ENCODE data around the gene FBXL3. TPM values are rescaled to one million over a fixed set of nuclear protein-coding genes. Genes with fewer than 3 reads are reported as not detected.
A peak's percentile ranks its signal among the peaks of the same experiment; 100 is the strongest.
"Not testable (repeated sequence)": the region's sequence is repeated elsewhere in the genome, so short reads cannot be mapped to it uniquely, and the experiment has no call there.

The FBXL3 gene
- total and polyA plus RNA-seq, 4 donors: 39.4 to 109 (median 54.1) TPM

GRCh38 chr13:77014906-77015685 is 11.9 kb downstream of the FBXL3 start:
- no peak for DNase-seq (ENCODE audit: low read depth in 4 of 6, low spot score in 6 of 6)
- Histone ChIP-seq H3K36me3 (ENCODE audit: control insufficient read depth, insufficient read depth, low read length) (peaks cover 18% of the 10 kb centered on the region), H3K4me1 (ENCODE audit: control insufficient read depth, insufficient read depth, low read length) (no peaks in the 10 kb centered on the region), H3K27ac (ENCODE audit: low read depth, low read length) (no peak overlapping the region), H3K4me3 (ENCODE audit: low read depth, low read length) (no peak overlapping the region), H3K9me3 (ENCODE audit: control insufficient read depth, insufficient read depth, low read length) (no peaks in the 10 kb centered on the region), H3K27me3 (ENCODE audit: control insufficient read depth, insufficient read depth, low read length) (no peaks in the 10 kb centered on the region)
- WGBS (ENCODE audit: insufficient coverage): no CpG with 5 or more reads among the region's 2 CpGs

- Histone ChIP-seq H3K27me3 (ENCODE audit: control insufficient read depth, insufficient read depth, low read length) (no peaks in the 10 kb centered on the region), H3K4me1 (ENCODE audit: control insufficient read depth, insufficient read depth, low read length) (no peaks in the 10 kb centered on the region), H3K36me3 (ENCODE audit: control insufficient read depth, insufficient read depth, low read length) (peaks cover 18% of the 10 kb centered on the region), H3K27ac (ENCODE audit: low read depth, low read length) (no peak overlapping the region), H3K4me3 (ENCODE audit: low read depth, low read length) (no peak overlapping the region), H3K9me3 (ENCODE audit: control insufficient read depth, insufficient read depth, low read length) (no peaks in the 10 kb centered on the region)
- DNase-seq (ENCODE audit: low read depth in 4 of 6, low spot score in 6 of 6): no peak
- WGBS (ENCODE audit: insufficient coverage): no CpG with 5 or more reads among the region's 2 CpGs
Measured at GRCh38 chr13:77013853-77014542, 13.0 kb downstream of the FBXL3 start.

GRCh38 chr13:77009719-77010118 is 17.2 kb downstream of the FBXL3 start:
- H3K4me1 ChIP-seq (ENCODE audit: control insufficient read depth, insufficient read depth, low read length); DNase-seq (ENCODE audit: low read depth in 4 of 6, low spot score in 6 of 6); H3K27ac ChIP-seq (ENCODE audit: low read depth, low read length); H3K27me3 ChIP-seq (ENCODE audit: control insufficient read depth, insufficient read depth, low read length); H3K9me3 ChIP-seq (ENCODE audit: control insufficient read depth, insufficient read depth, low read length); H3K4me3 ChIP-seq (ENCODE audit: low read depth, low read length): not testable (repeated sequence)
- WGBS (ENCODE audit: insufficient coverage): no CpG with 5 or more reads among the region's 5 CpGs
- peaks cover 15% of the 10 kb centered on the region for H3K36me3 ChIP-seq (ENCODE audit: control insufficient read depth, insufficient read depth, low read length)

- H3K9me3 ChIP-seq (ENCODE audit: control insufficient read depth, insufficient read depth, low read length): no peaks in the 10 kb centered on the region
- no peaks in the 10 kb centered on the region for H3K4me1 ChIP-seq (ENCODE audit: control insufficient read depth, insufficient read depth, low read length)
- no peak for DNase-seq (ENCODE audit: low read depth in 4 of 6, low spot score in 6 of 6)
- no peak overlapping the region for H3K4me3 ChIP-seq (ENCODE audit: low read depth, low read length)
- no peak overlapping the region for H3K27ac ChIP-seq (ENCODE audit: low read depth, low read length)
- no peaks in the 10 kb centered on the region for H3K27me3 ChIP-seq (ENCODE audit: control insufficient read depth, insufficient read depth, low read length)
- peaks cover 15% of the 10 kb centered on the region for H3K36me3 ChIP-seq (ENCODE audit: control insufficient read depth, insufficient read depth, low read length)
- WGBS (ENCODE audit: insufficient coverage): no CpG with 5 or more reads among the region's 2 CpGs
Measured at GRCh38 chr13:77009011-77009410, 17.9 kb downstream of the FBXL3 start.

GRCh38 chr13:77008337-77008736 is 18.6 kb downstream of the FBXL3 start:
- not testable (repeated sequence) for H3K4me1 ChIP-seq (ENCODE audit: control insufficient read depth, insufficient read depth, low read length); H3K4me3 ChIP-seq (ENCODE audit: low read depth, low read length); DNase-seq (ENCODE audit: low read depth in 4 of 6, low spot score in 6 of 6); H3K9me3 ChIP-seq (ENCODE audit: control insufficient read depth, insufficient read depth, low read length); H3K27ac ChIP-seq (ENCODE audit: low read depth, low read length); H3K27me3 ChIP-seq (ENCODE audit: control insufficient read depth, insufficient read depth, low read length)
- 60% methylated on average over 1 of the region's 4 CpGs for WGBS (ENCODE audit: insufficient coverage)
- peaks cover 20% of the 10 kb centered on the region for H3K36me3 ChIP-seq (ENCODE audit: control insufficient read depth, insufficient read depth, low read length)

GRCh38 chr13:77002590-77003190 is 24.3 kb downstream of the FBXL3 start:
- H3K4me1 ChIP-seq (ENCODE audit: control insufficient read depth, insufficient read depth, low read length): no peaks in the 10 kb centered on the region
- H3K27me3 ChIP-seq (ENCODE audit: control insufficient read depth, insufficient read depth, low read length): no peaks in the 10 kb centered on the region
- H3K36me3 ChIP-seq (ENCODE audit: control insufficient read depth, insufficient read depth, low read length): peaks cover 12% of the 10 kb centered on the region
- H3K4me3 ChIP-seq (ENCODE audit: low read depth, low read length): no peak overlapping the region
- H3K9me3 ChIP-seq (ENCODE audit: control insufficient read depth, insufficient read depth, low read length): no peaks in the 10 kb centered on the region
- no peak overlapping the region for H3K27ac ChIP-seq (ENCODE audit: low read depth, low read length)
- peak in 2 of 6 donors; percentile 48 to 68 for DNase-seq (ENCODE audit: low read depth in 4 of 6, low spot score in 6 of 6)
- WGBS (ENCODE audit: insufficient coverage): 65% methylated on average over 3 of the region's 7 CpGs

- Histone ChIP-seq H3K4me1 (ENCODE audit: control insufficient read depth, insufficient read depth, low read length) (no peaks in the 10 kb centered on the region), H3K27me3 (ENCODE audit: control insufficient read depth, insufficient read depth, low read length) (no peaks in the 10 kb centered on the region), H3K9me3 (ENCODE audit: control insufficient read depth, insufficient read depth, low read length) (no peaks in the 10 kb centered on the region), H3K4me3 (ENCODE audit: low read depth, low read length) (no peak overlapping the region), H3K36me3 (ENCODE audit: control insufficient read depth, insufficient read depth, low read length) (peaks cover 11% of the 10 kb centered on the region), H3K27ac (ENCODE audit: low read depth, low read length) (no peak overlapping the region)
- no peak for DNase-seq (ENCODE audit: low read depth in 4 of 6, low spot score in 6 of 6)
- 57% methylated on average over 2 of the region's 4 CpGs for WGBS (ENCODE audit: insufficient coverage)
Measured at GRCh38 chr13:77001963-77002587, 24.9 kb downstream of the FBXL3 start.

- Histone ChIP-seq H3K27me3 (ENCODE audit: control insufficient read depth, insufficient read depth, low read length) (no peaks in the 10 kb centered on the region), H3K27ac (ENCODE audit: low read depth, low read length) (no peak overlapping the region), H3K36me3 (ENCODE audit: control insufficient read depth, insufficient read depth, low read length) (peaks cover 13% of the 10 kb centered on the region), H3K4me3 (ENCODE audit: low read depth, low read length) (no peak overlapping the region), H3K9me3 (ENCODE audit: control insufficient read depth, insufficient read depth, low read length) (no peaks in the 10 kb centered on the region), H3K4me1 (ENCODE audit: control insufficient read depth, insufficient read depth, low read length) (no peaks in the 10 kb centered on the region)
- DNase-seq (ENCODE audit: low read depth in 4 of 6, low spot score in 6 of 6): no peak
- WGBS (ENCODE audit: insufficient coverage): 75% methylated on average over 2 of the region's 4 CpGs
Measured at GRCh38 chr13:77001540-77001939, 25.4 kb downstream of the FBXL3 start.

GRCh38 chr13:77000475-77000874 is 26.5 kb downstream of the FBXL3 start:
- no peaks in the 10 kb centered on the region for H3K27me3 ChIP-seq (ENCODE audit: control insufficient read depth, insufficient read depth, low read length)
- no peak overlapping the region for H3K4me3 ChIP-seq (ENCODE audit: low read depth, low read length)
- H3K9me3 ChIP-seq (ENCODE audit: control insufficient read depth, insufficient read depth, low read length): no peaks in the 10 kb centered on the region
- H3K27ac ChIP-seq (ENCODE audit: low read depth, low read length): no peak overlapping the region
- DNase-seq (ENCODE audit: low read depth in 4 of 6, low spot score in 6 of 6): no peak
- no CpG with 5 or more reads among the region's 1 CpG for WGBS (ENCODE audit: insufficient coverage)
- H3K4me1 ChIP-seq (ENCODE audit: control insufficient read depth, insufficient read depth, low read length): no peaks in the 10 kb centered on the region
- peaks cover 15% of the 10 kb centered on the region for H3K36me3 ChIP-seq (ENCODE audit: control insufficient read depth, insufficient read depth, low read length)

Data from spinal cord (tissue), 10 donors.